Measurements from ENCODE around the gene GSG1L. TPM values are rescaled to one million over a fixed set of nuclear protein-coding genes. Genes with fewer than 3 reads are reported as not detected.

GSG1L gene
- total RNA-seq, 1 experiment from 2014 or later, result not detected

DNA sequence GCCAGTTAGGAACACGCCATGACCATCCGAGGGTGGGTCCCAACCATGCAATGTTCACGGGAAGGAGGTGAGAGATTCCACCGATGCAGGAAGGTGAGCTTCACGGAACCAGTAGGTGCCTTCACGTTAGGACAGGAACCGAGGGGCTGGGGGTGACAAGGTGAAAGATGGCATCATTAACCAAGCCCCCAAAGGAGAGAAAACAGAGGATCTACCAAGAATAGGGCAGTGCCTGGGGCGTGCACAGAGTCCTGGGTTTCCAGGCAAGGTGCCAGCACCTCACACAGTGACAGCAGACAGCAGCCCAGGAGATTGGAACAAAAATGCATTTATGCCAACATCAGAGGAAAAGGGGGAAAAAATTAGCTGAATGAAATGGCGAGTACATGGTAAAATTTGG is 137.9 kb downstream of the GSG1L start:
- no peak for DNase-seq
- Mint-ChIP-seq H3K36me3 (ENCODE audit: insufficient read depth, unreplicated experiment) (no peaks in the 10 kb centered on the region), H3K4me3 (ENCODE audit: low read depth, unreplicated experiment) (no peak overlapping the region), H3K27ac (ENCODE audit: unreplicated experiment) (no peak overlapping the region), H3K27me3 (ENCODE audit: unreplicated experiment) (peaks cover 90% of the 10 kb centered on the region), H3K9me3 (ENCODE audit: low read depth, unreplicated experiment) (no peaks in the 10 kb centered on the region), H3K4me1 (ENCODE audit: low read depth, unreplicated experiment) (no peaks in the 10 kb centered on the region)
- intact Hi-C loops (cut with micrococcal nuclease; ENCODE audit: unreplicated experiment), result loop anchor here (10.0 kb wide), 1 partner anchor 69 kb away; no protein-coding TSS in a partner anchor
- CTCF ChIA-PET, result interaction anchor here (0.6 kb wide), 2 partner anchors 258 to 557 kb away, joined by 5 to 6 read pairs; no protein-coding TSS in a partner anchor
- TF ChIP-seq, protein P1, sequence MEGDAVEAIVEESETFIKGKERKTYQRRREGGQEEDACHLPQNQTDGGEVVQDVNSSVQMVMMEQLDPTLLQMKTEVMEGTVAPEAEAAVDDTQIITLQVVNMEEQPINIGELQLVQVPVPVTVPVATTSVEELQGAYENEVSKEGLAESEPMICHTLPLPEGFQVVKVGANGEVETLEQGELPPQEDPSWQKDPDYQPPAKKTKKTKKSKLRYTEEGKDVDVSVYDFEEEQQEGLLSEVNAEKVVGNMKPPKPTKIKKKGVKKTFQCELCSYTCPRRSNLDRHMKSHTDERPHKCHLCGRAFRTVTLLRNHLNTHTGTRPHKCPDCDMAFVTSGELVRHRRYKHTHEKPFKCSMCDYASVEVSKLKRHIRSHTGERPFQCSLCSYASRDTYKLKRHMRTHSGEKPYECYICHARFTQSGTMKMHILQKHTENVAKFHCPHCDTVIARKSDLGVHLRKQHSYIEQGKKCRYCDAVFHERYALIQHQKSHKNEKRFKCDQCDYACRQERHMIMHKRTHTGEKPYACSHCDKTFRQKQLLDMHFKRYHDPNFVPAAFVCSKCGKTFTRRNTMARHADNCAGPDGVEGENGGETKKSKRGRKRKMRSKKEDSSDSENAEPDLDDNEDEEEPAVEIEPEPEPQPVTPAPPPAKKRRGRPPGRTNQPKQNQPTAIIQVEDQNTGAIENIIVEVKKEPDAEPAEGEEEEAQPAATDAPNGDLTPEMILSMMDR (IDR thresholded peaks at IDR 0.05; ENCODE audit: unreplicated experiment), result no peak
- BruUV-seq (replicated peaks), result no TSS peak

- no TSS peak for BruUV-seq (replicated peaks)
- intact Hi-C loops (cut with micrococcal nuclease; ENCODE audit: unreplicated experiment), result loop anchor here (10.0 kb wide), 1 partner anchor 70 kb away; no protein-coding TSS in a partner anchor
- Mint-ChIP-seq H3K27me3 (ENCODE audit: unreplicated experiment) (peaks cover 90% of the 10 kb centered on the region), H3K4me1 (ENCODE audit: low read depth, unreplicated experiment) (no peaks in the 10 kb centered on the region), H3K36me3 (ENCODE audit: insufficient read depth, unreplicated experiment) (no peaks in the 10 kb centered on the region), H3K4me3 (ENCODE audit: low read depth, unreplicated experiment) (no peak overlapping the region), H3K9me3 (ENCODE audit: low read depth, unreplicated experiment) (no peaks in the 10 kb centered on the region), H3K27ac (ENCODE audit: unreplicated experiment) (no peak overlapping the region)
- DNase-seq, result no peak
- TF ChIP-seq, protein P1 (IDR thresholded peaks at IDR 0.05; ENCODE audit: unreplicated experiment), result no peak
- CTCF ChIA-PET, result interaction anchor here (0.6 kb wide), 1 partner anchor 259 kb away, joined by 6 read pairs; no protein-coding TSS in a partner anchor
Observed at GRCh38 chr16:27924411-27925118, 138.9 kb downstream of the GSG1L start.

DNA sequence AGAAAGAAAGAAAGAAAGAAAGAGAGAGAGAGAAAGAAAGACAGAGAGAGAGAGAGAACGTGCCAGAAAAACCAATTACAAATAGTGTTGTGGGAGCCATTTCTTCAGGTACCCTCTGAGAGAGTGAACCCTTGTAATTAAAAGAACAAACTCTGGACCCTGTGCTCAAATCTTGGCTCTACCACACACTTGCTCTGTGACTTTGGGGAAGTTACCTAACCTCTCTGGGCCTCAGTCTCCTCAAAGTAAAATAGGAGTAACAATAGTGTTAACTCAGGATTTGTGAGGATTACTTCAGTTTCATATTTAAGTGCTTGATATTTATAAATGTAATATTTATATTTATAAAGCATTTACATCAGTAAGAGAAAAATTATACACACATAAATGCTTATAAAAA is 139.8 kb downstream of the GSG1L start:
- Mint-ChIP-seq H3K4me1 (ENCODE audit: low read depth, unreplicated experiment) (no peaks in the 10 kb centered on the region), H3K27ac (ENCODE audit: unreplicated experiment) (no peak overlapping the region), H3K36me3 (ENCODE audit: insufficient read depth, unreplicated experiment) (no peaks in the 10 kb centered on the region), H3K9me3 (ENCODE audit: low read depth, unreplicated experiment) (no peaks in the 10 kb centered on the region), H3K27me3 (ENCODE audit: unreplicated experiment) (peaks cover 90% of the 10 kb centered on the region), H3K4me3 (ENCODE audit: low read depth, unreplicated experiment) (no peak overlapping the region)
- TF ChIP-seq, protein P1 (IDR thresholded peaks at IDR 0.05; ENCODE audit: unreplicated experiment), result no peak
- intact Hi-C loops (cut with micrococcal nuclease; ENCODE audit: unreplicated experiment), result loop anchor here (10.0 kb wide), 1 partner anchor 71 kb away; no protein-coding TSS in a partner anchor
- BruUV-seq (replicated peaks), result no TSS peak
- CTCF ChIA-PET, result no interaction called here
- no peak for DNase-seq

DNA sequence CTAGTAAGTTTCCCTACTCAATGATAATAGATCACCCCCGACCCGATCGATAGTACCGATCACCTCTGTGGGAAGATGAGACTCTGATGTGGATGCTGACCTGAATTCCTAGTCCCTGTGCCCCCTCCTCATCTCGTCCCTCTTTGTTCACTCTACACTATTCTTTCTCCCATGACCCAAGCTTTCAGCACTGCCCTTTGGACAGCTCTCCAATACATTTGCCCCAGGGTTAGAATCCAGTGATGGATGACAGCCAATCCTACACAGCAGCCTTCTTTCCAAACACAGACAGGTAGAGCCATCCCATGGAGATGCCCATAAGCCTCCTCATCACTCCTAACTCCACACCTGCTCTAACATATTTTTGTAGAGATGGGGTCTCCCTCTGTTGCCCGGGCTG is 141.1 kb downstream of the GSG1L start:
- BruUV-seq (replicated peaks), result no TSS peak
- Mint-ChIP-seq H3K27ac (ENCODE audit: unreplicated experiment) (no peak overlapping the region), H3K4me3 (ENCODE audit: low read depth, unreplicated experiment) (no peak overlapping the region), H3K4me1 (ENCODE audit: low read depth, unreplicated experiment) (no peaks in the 10 kb centered on the region), H3K9me3 (ENCODE audit: low read depth, unreplicated experiment) (no peaks in the 10 kb centered on the region), H3K27me3 (ENCODE audit: unreplicated experiment) (peaks cover 84% of the 10 kb centered on the region), H3K36me3 (ENCODE audit: insufficient read depth, unreplicated experiment) (no peaks in the 10 kb centered on the region)
- DNase-seq, result no peak
- CTCF ChIA-PET, result no interaction called here
- TF ChIP-seq, protein P1 (IDR thresholded peaks at IDR 0.05; ENCODE audit: unreplicated experiment), result no peak
- intact Hi-C loops (cut with micrococcal nuclease; ENCODE audit: unreplicated experiment), result loop anchor here (10.0 kb wide), 1 partner anchor 72 kb away; no protein-coding TSS in a partner anchor
